Measurements from ENCODE around the gene PDE8A. TPM values are rescaled to one million over a fixed set of nuclear protein-coding genes. Genes with fewer than 3 reads are reported as not detected.

The PDE8A gene
- total RNA-seq, 1 donor from 2014 or later: 28.8 TPM

DNA sequence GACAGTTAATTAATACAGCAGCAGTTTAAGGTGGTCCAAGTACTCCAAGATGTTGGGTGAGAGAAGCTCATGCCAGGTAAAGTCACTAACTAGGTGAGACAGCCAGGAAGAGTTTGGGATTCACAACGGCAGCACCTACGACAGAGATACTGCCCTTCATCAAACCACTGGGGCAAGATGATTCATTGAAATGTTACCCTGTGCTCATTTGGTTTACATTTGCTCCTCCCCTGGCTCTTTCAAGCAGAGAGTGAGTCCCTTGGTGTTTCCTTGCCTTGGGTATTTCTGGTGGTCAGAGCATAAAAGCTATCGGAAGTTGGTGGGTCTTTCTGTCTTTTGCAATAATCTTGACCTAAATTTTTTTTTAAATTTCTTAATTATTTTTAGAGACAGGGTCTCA is 19.9 kb upstream of the PDE8A start:
- H3K9me3 Mint-ChIP-seq (ENCODE audit: low read depth): peaks cover 6% of the 10 kb centered on the region
- H3K4me3 Mint-ChIP-seq (ENCODE audit: low read depth): no peak overlapping the region
- TF ChIP-seq, protein P1, sequence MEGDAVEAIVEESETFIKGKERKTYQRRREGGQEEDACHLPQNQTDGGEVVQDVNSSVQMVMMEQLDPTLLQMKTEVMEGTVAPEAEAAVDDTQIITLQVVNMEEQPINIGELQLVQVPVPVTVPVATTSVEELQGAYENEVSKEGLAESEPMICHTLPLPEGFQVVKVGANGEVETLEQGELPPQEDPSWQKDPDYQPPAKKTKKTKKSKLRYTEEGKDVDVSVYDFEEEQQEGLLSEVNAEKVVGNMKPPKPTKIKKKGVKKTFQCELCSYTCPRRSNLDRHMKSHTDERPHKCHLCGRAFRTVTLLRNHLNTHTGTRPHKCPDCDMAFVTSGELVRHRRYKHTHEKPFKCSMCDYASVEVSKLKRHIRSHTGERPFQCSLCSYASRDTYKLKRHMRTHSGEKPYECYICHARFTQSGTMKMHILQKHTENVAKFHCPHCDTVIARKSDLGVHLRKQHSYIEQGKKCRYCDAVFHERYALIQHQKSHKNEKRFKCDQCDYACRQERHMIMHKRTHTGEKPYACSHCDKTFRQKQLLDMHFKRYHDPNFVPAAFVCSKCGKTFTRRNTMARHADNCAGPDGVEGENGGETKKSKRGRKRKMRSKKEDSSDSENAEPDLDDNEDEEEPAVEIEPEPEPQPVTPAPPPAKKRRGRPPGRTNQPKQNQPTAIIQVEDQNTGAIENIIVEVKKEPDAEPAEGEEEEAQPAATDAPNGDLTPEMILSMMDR (IDR thresholded peaks at IDR 0.05; ENCODE audit: unreplicated experiment): no peak
- H3K27ac Mint-ChIP-seq: no peak overlapping the region
- DNase-seq (ENCODE audit: low spot score, unreplicated experiment): no peak
- H3K4me1 Mint-ChIP-seq (ENCODE audit: low read depth): peaks cover 9% of the 10 kb centered on the region
- H3K27me3 Mint-ChIP-seq: no peaks in the 10 kb centered on the region
- no peaks in the 10 kb centered on the region for H3K36me3 Mint-ChIP-seq (ENCODE audit: insufficient read depth)

DNA sequence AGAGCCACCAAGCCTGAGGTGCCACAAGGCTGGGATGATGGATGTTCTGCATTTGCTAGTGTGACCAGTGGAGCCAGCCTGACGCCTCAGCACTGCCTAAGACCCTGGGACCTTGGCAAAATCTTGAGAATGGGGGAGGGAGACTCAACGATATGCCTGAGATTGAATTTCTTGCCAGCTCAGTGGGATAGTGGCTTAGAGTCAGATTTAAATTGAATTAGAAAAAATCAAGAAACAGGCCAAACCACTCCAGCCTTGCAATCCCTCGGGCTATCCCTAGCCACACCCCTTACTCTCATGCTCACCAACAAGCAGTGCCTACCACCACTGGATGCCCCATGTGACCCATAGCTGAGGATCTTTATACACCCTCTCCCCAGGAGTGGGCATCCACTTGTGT is 18.7 kb upstream of the PDE8A start:
- H3K4me1 Mint-ChIP-seq (ENCODE audit: low read depth): peaks cover 9% of the 10 kb centered on the region
- no peak for DNase-seq (ENCODE audit: low spot score, unreplicated experiment)
- H3K27ac Mint-ChIP-seq: no peak overlapping the region
- H3K36me3 Mint-ChIP-seq (ENCODE audit: insufficient read depth): no peaks in the 10 kb centered on the region
- H3K9me3 Mint-ChIP-seq (ENCODE audit: low read depth): peaks cover 3% of the 10 kb centered on the region
- H3K4me3 Mint-ChIP-seq (ENCODE audit: low read depth): no peak overlapping the region
- no peaks in the 10 kb centered on the region for H3K27me3 Mint-ChIP-seq
- TF ChIP-seq, protein P1 (IDR thresholded peaks at IDR 0.05; ENCODE audit: unreplicated experiment): no peak

DNA sequence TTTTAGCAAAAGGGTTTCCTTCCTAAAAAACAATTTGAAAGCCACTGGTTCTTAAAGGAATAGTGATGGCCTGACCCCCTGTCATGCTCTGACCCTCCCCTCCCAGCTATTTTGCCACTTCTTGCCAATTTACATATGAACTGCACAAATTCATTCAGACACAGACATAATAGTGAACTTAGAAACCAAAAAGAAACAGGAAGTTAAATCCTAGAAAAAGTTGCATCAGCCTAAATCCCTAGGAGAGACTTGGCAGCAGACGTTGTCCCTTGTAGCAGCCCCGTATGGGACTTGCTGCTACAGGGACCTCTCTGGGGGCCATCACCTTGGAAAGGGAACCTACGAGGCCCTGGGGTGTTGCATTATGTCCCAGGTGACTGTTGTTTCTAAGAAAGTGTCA is 14.3 kb upstream of the PDE8A start:
- peaks cover 3% of the 10 kb centered on the region for H3K9me3 Mint-ChIP-seq (ENCODE audit: low read depth)
- no peaks in the 10 kb centered on the region for H3K36me3 Mint-ChIP-seq (ENCODE audit: insufficient read depth)
- no peak overlapping the region for H3K27ac Mint-ChIP-seq
- TF ChIP-seq, protein P1 (IDR thresholded peaks at IDR 0.05; ENCODE audit: unreplicated experiment): no peak
- no peak for DNase-seq (ENCODE audit: low spot score, unreplicated experiment)
- peaks cover 15% of the 10 kb centered on the region for H3K27me3 Mint-ChIP-seq
- no peak overlapping the region for H3K4me3 Mint-ChIP-seq (ENCODE audit: low read depth)
- H3K4me1 Mint-ChIP-seq (ENCODE audit: low read depth): no peaks in the 10 kb centered on the region

DNA sequence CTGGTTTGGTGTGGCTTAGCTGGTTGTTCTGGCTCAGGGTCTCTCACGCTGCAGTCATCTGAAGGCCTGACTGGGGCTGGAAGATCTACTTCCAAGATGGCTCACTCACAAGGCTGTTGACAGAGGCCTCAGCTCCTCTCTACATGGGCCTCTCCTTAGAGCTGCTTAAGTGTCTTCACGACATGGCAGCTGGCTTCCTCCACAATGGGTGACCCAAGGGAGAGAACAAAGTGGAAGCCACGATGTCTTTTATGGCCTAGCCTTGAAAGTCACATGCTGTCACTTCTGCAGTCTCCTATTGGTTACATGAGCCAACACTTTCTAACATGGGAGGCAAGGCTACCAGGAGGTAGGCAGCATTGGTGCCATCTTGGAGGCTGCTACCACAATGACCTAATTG is 13.4 kb upstream of the PDE8A start:
- Mint-ChIP-seq H3K36me3 (ENCODE audit: insufficient read depth) (no peaks in the 10 kb centered on the region), H3K27ac (no peak overlapping the region), H3K4me1 (ENCODE audit: low read depth) (no peaks in the 10 kb centered on the region), H3K4me3 (ENCODE audit: low read depth) (no peak overlapping the region), H3K9me3 (ENCODE audit: low read depth) (peaks cover 3% of the 10 kb centered on the region), H3K27me3 (peaks cover 15% of the 10 kb centered on the region)
- DNase-seq (ENCODE audit: low spot score, unreplicated experiment): no peak
- TF ChIP-seq, protein P1 (IDR thresholded peaks at IDR 0.05; ENCODE audit: unreplicated experiment): no peak

DNA sequence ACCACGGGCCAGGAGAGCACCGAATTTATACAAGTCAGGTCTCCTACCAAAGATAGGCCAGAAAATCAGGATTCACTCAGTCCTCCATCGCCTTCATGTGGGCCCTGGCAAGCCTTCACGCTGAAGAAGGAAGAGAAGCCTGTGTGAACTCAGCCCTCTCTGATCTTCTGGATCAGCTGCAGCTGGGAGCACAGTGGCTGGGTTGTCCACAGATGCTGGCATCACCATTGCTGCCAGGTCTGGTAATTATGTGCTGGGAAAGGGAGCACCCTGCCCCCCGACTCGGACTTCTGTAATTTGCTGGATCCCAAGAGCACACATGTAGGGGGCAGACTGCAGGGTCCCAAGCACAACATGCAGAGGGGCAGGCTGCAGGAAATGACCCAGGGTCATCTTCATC is 12.4 kb upstream of the PDE8A start:
- Mint-ChIP-seq H3K9me3 (ENCODE audit: low read depth) (peaks cover 3% of the 10 kb centered on the region), H3K27ac (no peak overlapping the region), H3K4me1 (ENCODE audit: low read depth) (no peaks in the 10 kb centered on the region), H3K36me3 (ENCODE audit: insufficient read depth) (no peaks in the 10 kb centered on the region), H3K27me3 (peaks cover 16% of the 10 kb centered on the region), H3K4me3 (ENCODE audit: low read depth) (no peak overlapping the region)
- no peak for DNase-seq (ENCODE audit: low spot score, unreplicated experiment)
- TF ChIP-seq, protein P1 (IDR thresholded peaks at IDR 0.05; ENCODE audit: unreplicated experiment): no peak

Data from progenitor cell of endocrine pancreas (in vitro differentiated cells).